ENCODE measurements around the gene MCRS1. TPM values are rescaled to one million over a fixed set of nuclear protein-coding genes. Genes with fewer than 3 reads are reported as not detected.

MCRS1 gene
- total RNA-seq, 1 experiment from 2014 or later: 86.8 TPM

DNA sequence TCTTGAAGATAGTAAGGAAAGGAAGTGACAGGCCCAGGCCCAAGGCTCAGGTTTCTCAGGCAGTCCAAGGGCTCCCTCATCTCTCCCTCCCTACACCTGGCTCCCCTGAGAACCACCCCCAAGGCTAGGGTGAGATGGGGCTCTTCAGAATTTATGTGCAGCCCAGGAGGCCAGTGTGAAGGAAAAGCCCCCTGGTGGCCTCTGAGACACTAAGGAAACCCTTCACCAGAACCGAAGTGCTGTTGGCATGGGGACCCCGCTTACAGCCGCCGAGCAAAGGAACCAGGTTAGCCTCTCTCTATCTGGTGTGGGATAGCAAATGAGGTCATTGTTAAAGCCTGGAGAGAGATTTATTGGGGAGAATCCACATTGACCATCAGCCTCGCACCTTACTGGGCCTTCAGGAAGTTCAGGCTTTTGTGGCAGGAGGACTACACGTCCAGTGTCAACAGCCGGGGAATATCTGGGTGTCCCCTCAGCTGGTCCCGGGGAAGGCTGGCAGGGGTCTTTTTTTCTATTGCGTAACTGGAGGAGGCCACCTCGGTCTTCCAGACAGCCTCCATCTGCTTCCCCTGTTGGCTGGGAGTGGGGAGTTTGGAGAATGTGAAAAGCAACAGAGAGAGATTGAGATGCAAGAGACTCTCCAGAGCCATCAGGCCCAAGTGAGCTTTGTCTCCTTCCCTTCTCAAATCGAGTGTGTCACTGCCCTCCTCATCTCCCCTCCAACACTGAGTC is 19.4 kb upstream of the MCRS1 start:
- H3K4me3 ChIP-seq (ENCODE audit: low read length): no peak overlapping the region
- no peaks in the 10 kb centered on the region for H3F3A ChIP-seq (ENCODE audit: low read length, unreplicated experiment)
- TF ChIP-seq, protein P1, sequence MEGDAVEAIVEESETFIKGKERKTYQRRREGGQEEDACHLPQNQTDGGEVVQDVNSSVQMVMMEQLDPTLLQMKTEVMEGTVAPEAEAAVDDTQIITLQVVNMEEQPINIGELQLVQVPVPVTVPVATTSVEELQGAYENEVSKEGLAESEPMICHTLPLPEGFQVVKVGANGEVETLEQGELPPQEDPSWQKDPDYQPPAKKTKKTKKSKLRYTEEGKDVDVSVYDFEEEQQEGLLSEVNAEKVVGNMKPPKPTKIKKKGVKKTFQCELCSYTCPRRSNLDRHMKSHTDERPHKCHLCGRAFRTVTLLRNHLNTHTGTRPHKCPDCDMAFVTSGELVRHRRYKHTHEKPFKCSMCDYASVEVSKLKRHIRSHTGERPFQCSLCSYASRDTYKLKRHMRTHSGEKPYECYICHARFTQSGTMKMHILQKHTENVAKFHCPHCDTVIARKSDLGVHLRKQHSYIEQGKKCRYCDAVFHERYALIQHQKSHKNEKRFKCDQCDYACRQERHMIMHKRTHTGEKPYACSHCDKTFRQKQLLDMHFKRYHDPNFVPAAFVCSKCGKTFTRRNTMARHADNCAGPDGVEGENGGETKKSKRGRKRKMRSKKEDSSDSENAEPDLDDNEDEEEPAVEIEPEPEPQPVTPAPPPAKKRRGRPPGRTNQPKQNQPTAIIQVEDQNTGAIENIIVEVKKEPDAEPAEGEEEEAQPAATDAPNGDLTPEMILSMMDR (conservative IDR thresholded peaks at IDR 0.05; ENCODE audit: low read depth, low read length): peak; percentile 27; the same call in 1 of the 2 replicates
- no peak for TF ChIP-seq EZH2 (IDR thresholded peaks at IDR 0.05; ENCODE audit: low read length, unreplicated experiment)
- no peaks in the 10 kb centered on the region for H4K20me1 ChIP-seq (ENCODE audit: low read length)
- POLR2A ChIA-PET (ENCODE audit: unreplicated experiment): no interaction called here
- H3K4me1 ChIP-seq (ENCODE audit: insufficient read depth, low read length): no peaks in the 10 kb centered on the region
- H3K9me3 ChIP-seq (ENCODE audit: low read length): no peaks in the 10 kb centered on the region
- no peak overlapping the region for H3K27ac ChIP-seq (ENCODE audit: low read length)
- H3K36me3 ChIP-seq (ENCODE audit: low read depth, low read length): peaks cover 17% of the 10 kb centered on the region; the same call in 1 of the 2 replicates
- no peak overlapping the region for H3K9ac ChIP-seq (ENCODE audit: low read length)
- no peaks in the 10 kb centered on the region for H3K79me2 ChIP-seq (ENCODE audit: low read length)
- H3K27me3 ChIP-seq (ENCODE audit: low read length): no peaks in the 10 kb centered on the region
- no peak for DNase-seq
- no peaks in the 10 kb centered on the region for H3K9me2 ChIP-seq (replicated peaks; ENCODE audit: low read length)
- no peak for ATAC-seq
- no TSS peak for BruUV-seq (replicated peaks)
- no peak overlapping the region for H3K4me2 ChIP-seq (ENCODE audit: low read length)
- intact Hi-C loops (cut with micrococcal nuclease): no loop called here
- CTCF ChIA-PET: no interaction called here
- H2AFZ ChIP-seq (ENCODE audit: low read length): no peak overlapping the region

DNA sequence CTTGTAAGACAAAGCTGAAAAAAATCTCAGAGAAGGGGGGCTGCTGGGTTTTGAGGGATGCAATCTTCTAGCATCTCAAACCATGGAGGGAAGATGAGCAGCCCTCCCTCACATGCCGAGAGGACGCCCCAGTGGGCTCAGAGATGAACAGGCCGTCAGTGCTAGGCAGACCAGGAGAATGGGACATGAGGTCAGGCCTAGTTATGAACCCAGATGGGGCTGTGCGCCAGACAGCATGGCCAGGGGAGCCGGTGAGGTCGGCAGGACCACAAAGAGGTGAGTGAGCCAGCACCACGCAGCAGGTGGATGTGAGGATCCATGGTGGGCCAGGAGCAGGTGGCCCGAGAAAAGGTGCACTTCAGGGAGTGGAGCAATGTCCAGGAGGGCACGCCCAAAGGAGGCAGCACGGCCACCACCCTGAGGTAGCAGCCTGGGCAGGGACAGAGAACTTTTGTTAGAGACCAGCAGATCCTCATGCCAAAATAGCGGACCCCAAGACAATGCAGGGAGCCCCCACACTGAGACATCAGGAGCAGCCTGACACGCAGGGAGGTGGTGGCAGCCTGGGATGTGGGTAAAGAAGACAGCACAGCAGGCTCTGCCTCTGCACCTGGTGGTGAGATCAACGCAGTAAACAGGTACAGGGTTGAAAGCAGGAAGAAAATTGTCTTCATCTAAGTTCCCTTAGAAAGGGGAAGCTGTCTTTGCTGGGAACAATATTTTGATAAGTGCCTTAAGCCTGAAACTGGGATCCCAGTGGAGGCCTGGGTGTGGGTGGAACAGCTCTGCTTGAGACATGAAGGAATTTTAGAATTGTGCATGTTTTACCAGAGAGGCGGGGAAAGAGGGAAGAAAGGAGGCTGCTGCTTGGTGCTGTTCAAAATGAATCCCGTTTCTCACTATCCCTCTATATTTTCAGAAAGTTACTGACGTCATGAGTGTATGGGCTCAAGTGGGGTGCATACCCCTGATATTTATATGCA is 17.8 kb upstream of the MCRS1 start:
- Histone ChIP-seq H3K9me2 (replicated peaks; ENCODE audit: low read length) (no peaks in the 10 kb centered on the region), H3K9me3 (ENCODE audit: low read length) (no peaks in the 10 kb centered on the region), H2AFZ (ENCODE audit: low read length) (no peak overlapping the region), H3K36me3 (ENCODE audit: low read depth, low read length) (peaks cover 13% of the 10 kb centered on the region; the same call in 1 of the 2 replicates), H3K4me2 (ENCODE audit: low read length) (no peak overlapping the region), H3F3A (ENCODE audit: low read length, unreplicated experiment) (no peaks in the 10 kb centered on the region), H3K79me2 (ENCODE audit: low read length) (no peaks in the 10 kb centered on the region), H3K4me3 (ENCODE audit: low read length) (no peak overlapping the region), H3K27ac (ENCODE audit: low read length) (no peak overlapping the region), H3K27me3 (ENCODE audit: low read length) (no peaks in the 10 kb centered on the region), H4K20me1 (ENCODE audit: low read length) (no peaks in the 10 kb centered on the region), H3K9ac (ENCODE audit: low read length) (no peak overlapping the region), H3K4me1 (ENCODE audit: insufficient read depth, low read length) (no peaks in the 10 kb centered on the region; the same call in 1 of the 2 replicates)
- POLR2A ChIA-PET (ENCODE audit: unreplicated experiment): no interaction called here
- CTCF ChIA-PET: no interaction called here
- no TSS peak for BruUV-seq (replicated peaks)
- no peak for DNase-seq
- no peak for ATAC-seq
- TF ChIP-seq EZH2phosphoT487 (IDR thresholded peaks at IDR 0.05; ENCODE audit: borderline replicate concordance, low read length): no peak
- TF ChIP-seq EZH2 (IDR thresholded peaks at IDR 0.05; ENCODE audit: low read length, unreplicated experiment): no peak
- TF ChIP-seq, protein P1 (conservative IDR thresholded peaks at IDR 0.05; ENCODE audit: low read depth, low read length): no peak
- intact Hi-C loops (cut with micrococcal nuclease): no loop called here

Data from PC-3 (cell line).